IMR-90 (cell line): ENCODE data around the gene BNIP3. TPM values are rescaled to one million over a fixed set of nuclear protein-coding genes. Genes with fewer than 3 reads are reported as not detected.

Experiments
- ATAC-seq: fragments of 200-7000 bp; cut with Tn5 transposase; 2 replicates; pipeline ENCODE4 v1.9.1; 2020; ENCODE audit warnings: low read depth, mild to moderate bottlenecking, moderate library complexity
- BruUV-seq: library from RNA; stranded (reverse); fragments of 400-500 nt; replicated peaks from 2 replicates; lab custom pipeline; 2021; lab: Mats Ljungman, UMichigan
- CTCF ChIA-PET: fragments of 300-600 bp; formaldehyde crosslinking; extraction: SDS; loops from one replicate; lab custom pipeline; 2021; ENCODE audit warnings: antibody characterized with exemption; lab: Yijun Ruan, JAX
- POLR2A ChIA-PET: fragments of 300-600 bp; sonication (Branson Sonifier 250); formaldehyde crosslinking; loops from one replicate; lab custom pipeline; 2022; ENCODE audit warnings: antibody characterized with exemption; ENCODE audit not compliant: unreplicated experiment; lab: Charles Lee
- DNase-seq: peaks from one replicate; pipeline ENCODE4 v3.0.0; 2013
- H2AFZ ChIP-seq: replicated peaks from 2 replicates; pipeline ENCODE3; 2013; ENCODE audit warnings: low read length, mild to moderate bottlenecking; ENCODE audit not compliant: poor library complexity
- H2AK5ac ChIP-seq: 2 replicates; pipeline ENCODE4 v1.6.1; 2013; ENCODE audit warnings: low read depth, low read length, inconsistent platforms
- H2AK9ac ChIP-seq: replicated peaks from 2 replicates; pipeline ENCODE3; 2013; ENCODE audit warnings: mild to moderate bottlenecking, low read depth, low read length, moderate library complexity; ENCODE audit not compliant: poor library complexity
- H2BK120ac ChIP-seq: 2 replicates; pipeline ENCODE4 v1.6.1; 2013; ENCODE audit warnings: low read depth, low read length, inconsistent platforms
- H2BK15ac ChIP-seq: 3 replicates; pipeline ENCODE4 v1.6.1; 2013; ENCODE audit warnings: low read depth, low read length, inconsistent platforms
- H2BK20ac ChIP-seq: 2 replicates; pipeline ENCODE4 v1.6.1; 2013; ENCODE audit warnings: low read depth, mild to moderate bottlenecking, inconsistent platforms, low read length, moderate library complexity
- H2BK5ac ChIP-seq: 2 replicates; pipeline ENCODE4 v1.6.1; 2013; ENCODE audit warnings: mild to moderate bottlenecking, low read depth, low read length, inconsistent platforms; ENCODE audit not compliant: poor library complexity, severe bottlenecking
- H3K14ac ChIP-seq: replicated peaks from 2 replicates; pipeline ENCODE4 v1.6.1; 2013; ENCODE audit warnings: low read depth, low read length, inconsistent platforms
- H3K18ac ChIP-seq: 2 replicates; pipeline ENCODE4 v1.6.1; 2013; ENCODE audit warnings: low read depth, low read length, control low read depth
- H3K23ac ChIP-seq: 2 replicates; pipeline ENCODE4 v1.6.1; 2013; ENCODE audit warnings: low read depth, low read length, inconsistent platforms
- H3K27ac ChIP-seq: 2 replicates; pipeline ENCODE4 v1.5.1; 2013; ENCODE audit warnings: mild to moderate bottlenecking, control low read depth, low read length; ENCODE audit not compliant: insufficient read depth
- H3K27me3 ChIP-seq: 2 replicates; pipeline ENCODE4 v1.6.1; 2013; ENCODE audit warnings: low read length; ENCODE audit not compliant: control insufficient read depth, insufficient read depth
- H3K36me3 ChIP-seq: 2 replicates; pipeline ENCODE4 v1.6.1; 2013; ENCODE audit warnings: low read length, mixed read lengths; ENCODE audit not compliant: control insufficient read depth, insufficient read depth
- H3K4ac ChIP-seq: 2 replicates; pipeline ENCODE4 v1.6.1; 2013; ENCODE audit warnings: low read depth, low read length, inconsistent platforms
- H3K4me1 ChIP-seq: 2 replicates; pipeline ENCODE4 v1.6.1; 2013; ENCODE audit warnings: low read length, mixed read lengths; ENCODE audit not compliant: control insufficient read depth, insufficient read depth
- H3K4me2 ChIP-seq: 2 replicates; pipeline ENCODE4 v1.6.1; 2013; ENCODE audit warnings: low read depth, mild to moderate bottlenecking, control low read depth, low read length, moderate library complexity
- H3K4me3 ChIP-seq: 2 replicates; pipeline ENCODE4 v1.5.1; 2013; ENCODE audit warnings: low read depth, mild to moderate bottlenecking, control low read depth, low read length, moderate library complexity; ENCODE audit not compliant: insufficient read depth
- H3K56ac ChIP-seq: 2 replicates; pipeline ENCODE4 v1.6.1; 2013; ENCODE audit warnings: low read length, inconsistent platforms; ENCODE audit not compliant: insufficient read depth; ENCODE audit errors: extremely low read depth
- H3K79me1 ChIP-seq, 2 experiments: 2 replicates each; pipeline ENCODE4 v1.6.1; 2013; ENCODE audit warnings: low read length in 2 of 2, inconsistent platforms in 1 of 2, low read depth in 1 of 2
- H3K9ac ChIP-seq: 2 replicates; pipeline ENCODE4 v1.6.1; 2013; ENCODE audit warnings: low read depth, low read length, control low read depth
- H3K9me1 ChIP-seq: 2 replicates; pipeline ENCODE4 v1.6.1; 2013; ENCODE audit warnings: low read length, inconsistent platforms; ENCODE audit not compliant: insufficient read depth
- H3K9me3 ChIP-seq: 2 replicates; pipeline ENCODE4 v1.6.1; 2013; ENCODE audit warnings: low read length; ENCODE audit not compliant: control insufficient read depth, insufficient read depth
- H4K20me1 ChIP-seq: 2 replicates; pipeline ENCODE4 v1.6.1; 2013; ENCODE audit warnings: low read length, inconsistent platforms; ENCODE audit not compliant: insufficient read depth
- H4K5ac ChIP-seq: 2 replicates; pipeline ENCODE4 v1.6.1; 2013; ENCODE audit warnings: mild to moderate bottlenecking, low read depth, low read length, control low read depth
- H4K8ac ChIP-seq, 2 experiments: 2 replicates each; pipeline ENCODE4 v1.6.1; 2013; ENCODE audit warnings: low read depth in 2 of 2, low read length in 2 of 2, control low read depth in 1 of 2, inconsistent platforms in 1 of 2
- H4K91ac ChIP-seq: 2 replicates; pipeline ENCODE4 v1.6.1; 2013; ENCODE audit warnings: low read depth, low read length, inconsistent platforms; ENCODE audit not compliant: insufficient read depth
- BHLHE40 ChIP-seq: fragments of 150-350 bp; IDR thresholded peaks from 2 replicates; pipeline ENCODE4 v1.6.1; 2016; ENCODE audit warnings: mild to moderate bottlenecking, low read depth, low read length
- CEBPB ChIP-seq: IDR thresholded peaks from 2 replicates; pipeline ENCODE4 v1.6.1; 2012; ENCODE audit warnings: low read depth, low read length, improper control_type of control experiment
- ELK1 ChIP-seq: fragments of 150-350 bp; IDR thresholded peaks from 2 replicates; pipeline ENCODE4 v1.6.1; 2016; ENCODE audit warnings: low read depth, mild to moderate bottlenecking, low read length, moderate library complexity, borderline replicate concordance
- FOS ChIP-seq: fragments of 150-350 bp; IDR thresholded peaks from 2 replicates; pipeline ENCODE4 v1.6.1; 2016; ENCODE audit warnings: low read depth, low read length
- MAZ ChIP-seq: IDR thresholded peaks from 2 replicates; pipeline ENCODE4 v1.6.1; 2012; ENCODE audit warnings: low read depth, mild to moderate bottlenecking, low read length, improper control_type of control experiment, moderate library complexity, borderline replicate concordance
- MXI1 ChIP-seq: IDR thresholded peaks from 2 replicates; pipeline ENCODE4 v1.6.1; 2012; ENCODE audit warnings: low read depth, mild to moderate bottlenecking, low read length, moderate library complexity, borderline replicate concordance
- NFE2L2 ChIP-seq: fragments of 150-350 bp; IDR thresholded peaks from 2 replicates; pipeline ENCODE4 v1.6.1; 2016; ENCODE audit warnings: low read depth, mild to moderate bottlenecking, low read length
- POLR2A ChIP-seq: IDR thresholded peaks from 2 replicates; pipeline ENCODE4 v1.6.1; 2012; ENCODE audit warnings: mild to moderate bottlenecking, low read depth, low read length
- RAD21 ChIP-seq: IDR thresholded peaks from 2 replicates; pipeline ENCODE4 v1.6.1; 2012; ENCODE audit warnings: low read length, improper control_type of control experiment
- RCOR1 ChIP-seq: IDR thresholded peaks from 2 replicates; pipeline ENCODE4 v1.6.1; 2012; ENCODE audit warnings: mild to moderate bottlenecking, low read length, improper control_type of control experiment; ENCODE audit not compliant: insufficient replicate concordance
- USF2 ChIP-seq: fragments of 150-350 bp; IDR thresholded peaks from 2 replicates; pipeline ENCODE4 v1.6.1; 2017; ENCODE audit warnings: mild to moderate bottlenecking, antibody characterized with exemption, low read length, low read depth
- WGBS, 2 experiments: methylation state at CpG; one replicate each; pipeline versions ENCODE4 v1.1.5 to v1.1.7; 2013; ENCODE audit warnings: missing lambda C conversion rate in 2 of 2; ENCODE audit not compliant: insufficient read length in 1 of 2; ENCODE audit errors: extremely low coverage in 2 of 2; 5-methylcytosine and 5-hydroxymethylcytosine counted together
- dilution Hi-C: fragments of 300-500 bp; cut with HindIII; formaldehyde crosslinking; loops from one replicate; pipeline ENCODE4 v1.14.3; 2018; ENCODE audit warnings: low sequenced_read_pairs; ENCODE audit not compliant: unreplicated experiment
- in situ Hi-C: fragments of 300-500 bp; cut with MboI; formaldehyde crosslinking; loops from 3 replicates; pipeline ENCODE4 v1.14.3; 2019; ENCODE audit warnings: low sequenced_read_pairs, inconsistent platforms, mixed read lengths
- intact Hi-C: fragments of 100-400 bp; cut with micrococcal nuclease; formaldehyde crosslinking; loops from 2 replicates; pipeline ENCODE4 v1.10.0; 2022
- polyA plus RNA-seq, 3 experiments: library from polyadenylated mRNA; depleted of rRNA; stranded (reverse); fragments of >200 nt; gene quantifications; 2 replicates each; pipeline ENCODE4 v1.2.3, GENCODE V29; 2012; ENCODE audit warnings: low replicate concordance in 1 of 3
- total RNA-seq: library from RNA; depleted of rRNA; stranded (reverse); fragments of >200 nt; gene quantifications from 2 replicates; pipeline ENCODE4 v1.2.3, GENCODE V29; 2012

BNIP3 gene
- total and polyA plus RNA-seq, 2 of the 4 experiments (the other 2 are of a cell fraction): 134 to 211 TPM

- CTCF ChIA-PET: no interaction called here
- no peak overlapping the region for H4K91ac ChIP-seq
- H2BK5ac ChIP-seq: no peak overlapping the region
- H3K4ac ChIP-seq: no peak overlapping the region; the same call in 1 of the 2 replicates
- no peak overlapping the region for H2BK15ac ChIP-seq
- POLR2A ChIA-PET: no interaction called here
- H3K56ac ChIP-seq: no peak overlapping the region
- peaks cover 30% of the 10 kb centered on the region for H3K36me3 ChIP-seq
- H3K79me1 ChIP-seq: peaks cover 0 to 71% of the 10 kb centered on the region in 2 experiments; a peak in 2 of 4 replicates
- peak overlapping the region; percentile 91 for H3K9ac ChIP-seq
- H3K18ac ChIP-seq: no peak overlapping the region
- H3K9me1 ChIP-seq: peaks cover 25% of the 10 kb centered on the region
- no peak overlapping the region for H2BK120ac ChIP-seq
- intact Hi-C loops (no loop called here), dilution Hi-C loops (no loop called here), in situ Hi-C loops (no loop called here)
- no peak overlapping the region for H2AK5ac ChIP-seq
- ATAC-seq: no peak
- H2BK20ac ChIP-seq: no peak overlapping the region
- H3K23ac ChIP-seq: no peak overlapping the region
- no peak overlapping the region for H3K27ac ChIP-seq
- 0 out of 2 replicates have a peak overlapping the region, but pooled peaks have one; percentile 20 for H3K14ac ChIP-seq
- peak overlapping the region; percentile 92; the same call in 1 of the 2 replicates for H3K4me3 ChIP-seq
- WGBS, 2 experiments: 100% methylated on average over 2 of the region's 6 CpGs; no CpG with 5 or more reads in 1 of the 2 experiments
- no peak overlapping the region for H4K8ac ChIP-seq
- H3K9me3 ChIP-seq: no peaks in the 10 kb centered on the region
- no peak overlapping the region for H4K5ac ChIP-seq
- no TSS peak for BruUV-seq
- H3K4me1 ChIP-seq: peaks cover 22% of the 10 kb centered on the region
- no peak for DNase-seq
- no peak overlapping the region for H2AK9ac ChIP-seq
- H2AFZ ChIP-seq: no peak overlapping the region
- H4K20me1 ChIP-seq: peaks cover 71% of the 10 kb centered on the region
- H3K27me3 ChIP-seq: no peaks in the 10 kb centered on the region
- H3K4me2 ChIP-seq: peak overlapping the region; percentile 87
- TF ChIP-seq RAD21: no peak
- TF ChIP-seq MAZ: no peak
- no peak for TF ChIP-seq NFE2L2
- no peak for TF ChIP-seq CEBPB
- no peak for TF ChIP-seq MXI1
- TF ChIP-seq BHLHE40: no peak
- TF ChIP-seq FOS: no peak
- no peak for TF ChIP-seq POLR2A
- TF ChIP-seq RCOR1: no peak
- TF ChIP-seq ELK1: no peak
- TF ChIP-seq USF2: no peak
Observed at GRCh38 chr10:131978851-131979250, 2.9 kb downstream of the BNIP3 start.
